GM10266 (cell line): ENCODE measurements around the gene IPCEF1.
"Not testable (repeated sequence)": the region's sequence is repeated elsewhere in the genome, so short reads cannot be mapped to it uniquely, and the experiment has no call there.

Experiments used
- DNase-seq: peaks from one replicate; pipeline ENCODE4 v3.0.0; 2012; ENCODE audit errors: extremely low spot score
- CTCF ChIP-seq: IDR thresholded peaks from 2 replicates; pipeline ENCODE4 v1.5.1; 2012; ENCODE audit warnings: mild to moderate bottlenecking, low read depth; ENCODE audit not compliant: control insufficient read depth, insufficient read depth; ENCODE audit errors: missing control alignments

Gene IPCEF1

GRCh38 chr6:154318721-154319120 lies 37.9 kb downstream of the IPCEF1 start:
- no peak for TF ChIP-seq CTCF
- DNase-seq, result no peak

GRCh38 chr6:154316131-154316530 lies 40.5 kb downstream of the IPCEF1 start:
- TF ChIP-seq CTCF, result no peak
- no peak for DNase-seq

- DNase-seq, result no peak
- no peak for TF ChIP-seq CTCF
These were observed 42.5 kb downstream of the IPCEF1 start for GRCh38 chr6:154314084-154314483.

GRCh38 chr6:154308986-154309385 lies 47.6 kb downstream of the IPCEF1 start:
- no peak for DNase-seq
- TF ChIP-seq CTCF, result no peak

GRCh38 chr6:154307696-154308425 lies 48.7 kb downstream of the IPCEF1 start:
- no peak for TF ChIP-seq CTCF
- DNase-seq, result no peak

- DNase-seq, result not testable (repeated sequence)
These were observed 49.5 kb downstream of the IPCEF1 start for GRCh38 chr6:154307147-154307546.

- no peak for DNase-seq
- TF ChIP-seq CTCF, result no peak
These were observed 49.9 kb downstream of the IPCEF1 start for GRCh38 chr6:154306696-154307095.

GRCh38 chr6:154304191-154304590 lies 52.4 kb downstream of the IPCEF1 start:
- no peak for TF ChIP-seq CTCF
- no peak for DNase-seq

GRCh38 chr6:154303642-154304041 lies 53.0 kb downstream of the IPCEF1 start:
- DNase-seq, result not testable (repeated sequence)
